Measurements from ENCODE around the gene CDC42BPA. TPM values are rescaled to one million over a fixed set of nuclear protein-coding genes. Genes with fewer than 3 reads are reported as not detected.

Gene CDC42BPA
- total and polyA plus RNA-seq, 9 of the 15 experiments (the other 6 are each of a cell fraction or from before 2014, with no cell fraction given) = 8.0 to 77.5 (median 52.1) TPM

DNA sequence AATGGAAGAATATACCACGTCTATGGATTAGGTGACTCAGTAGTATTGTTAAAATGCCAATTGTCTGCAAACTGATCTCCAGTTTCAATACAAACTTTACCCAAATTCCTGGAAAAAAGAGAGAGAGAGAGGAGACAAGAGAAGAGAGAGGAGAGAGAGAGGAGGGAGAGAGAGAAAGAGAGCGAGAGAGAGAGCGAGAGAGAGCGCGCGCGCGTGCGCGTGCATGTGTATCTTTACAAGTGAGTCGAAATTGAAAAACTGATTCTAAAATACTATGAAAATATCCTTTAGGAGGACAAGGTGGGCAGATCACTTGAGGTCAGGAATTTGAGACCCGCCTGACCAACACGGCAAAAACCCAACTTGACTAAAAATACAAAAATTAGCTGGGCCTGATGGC lies 65.2 kb downstream of the CDC42BPA start:
- H2AFZ ChIP-seq (ENCODE audit: low read depth, low read length) = no peak overlapping the region
- ChIA-PET POLR2A (no interaction called here), CTCF (ENCODE audit: low intra/inter-chr PET ratio) (no interaction called here)
- no peak overlapping the region for H3K4me2 ChIP-seq (ENCODE audit: insufficient read depth, low read length)
- ATAC-seq (no peak), DNase-seq (ENCODE audit: extremely low read depth in 1 of 4, low spot score in 3 of 4) (no peak), FAIRE-seq (no peak)
- H3K36me3 ChIP-seq (ENCODE audit: control insufficient read depth, insufficient read depth, low read length) = peaks cover 10% of the 10 kb centered on the region; the same call in 2 of the 3 replicates
- H3K9me3 ChIP-seq (replicated peaks; ENCODE audit: control insufficient read depth, insufficient read depth, low read depth, low read length) = no peaks in the 10 kb centered on the region
- H3K9me1 ChIP-seq (ENCODE audit: control insufficient read depth, insufficient read depth, low read length) = no peaks in the 10 kb centered on the region
- H3K9ac ChIP-seq (ENCODE audit: insufficient read depth in 1 of 2, low read depth in 2 of 2, low read length in 2 of 2) = no peak overlapping the region
- H3K4me1 ChIP-seq (replicated peaks in 1 of 2; ENCODE audit: control insufficient read depth in 2 of 2, insufficient read depth in 2 of 2, low read length in 2 of 2) = peaks cover 0 to 10% of the 10 kb centered on the region in 2 experiments; a peak in 2 of 5 replicates
- H3K27ac ChIP-seq (ENCODE audit: extremely low read depth, low read depth, low read length) = no peak overlapping the region
- in situ Hi-C loops (cut with MboI) (no loop called here), intact Hi-C loops (cut with micrococcal nuclease) (no loop called here)
- no peaks in the 10 kb centered on the region for H4K20me1 ChIP-seq (replicated peaks; ENCODE audit: control insufficient read depth, insufficient read depth, low read length)
- WGBS (ENCODE audit: insufficient coverage, low coverage, missing lambda C conversion rate) = 97% methylated on average over 13 of the region's 13 CpGs
- H3K4me3 ChIP-seq = no peak overlapping the region
- BruUV-seq (replicated peaks) = no TSS peak
- H3K27me3 ChIP-seq (ENCODE audit: control insufficient read depth in 2 of 2, insufficient read depth in 2 of 2, low read length in 2 of 2) = no peaks in the 10 kb centered on the region
- peaks cover 97% of the 10 kb centered on the region for H3K79me2 ChIP-seq (ENCODE audit: control insufficient read depth, insufficient read depth, low read length)
- TF ChIP-seq CREB1 (IDR thresholded peaks at IDR 0.05) (no peak), CREB1 (CRISPR knock-in tag; IDR thresholded peaks at IDR 0.05) (no peak), CC2D1A (IDR thresholded peaks at IDR 0.05) (peak; percentile 77), KDM5B (IDR thresholded peaks at IDR 0.05; ENCODE audit: insufficient replicate concordance, low read depth, low read length) (no peak), HNRNPH1 (optimal IDR thresholded peaks at IDR 0.05; ENCODE audit: low read depth, low read length) (no peak), RBM22 (IDR thresholded peaks at IDR 0.05; ENCODE audit: low read depth, low read length, poor library complexity, severe bottlenecking) (peak; percentile 61)
- TF ChIP-seq, protein P1, sequence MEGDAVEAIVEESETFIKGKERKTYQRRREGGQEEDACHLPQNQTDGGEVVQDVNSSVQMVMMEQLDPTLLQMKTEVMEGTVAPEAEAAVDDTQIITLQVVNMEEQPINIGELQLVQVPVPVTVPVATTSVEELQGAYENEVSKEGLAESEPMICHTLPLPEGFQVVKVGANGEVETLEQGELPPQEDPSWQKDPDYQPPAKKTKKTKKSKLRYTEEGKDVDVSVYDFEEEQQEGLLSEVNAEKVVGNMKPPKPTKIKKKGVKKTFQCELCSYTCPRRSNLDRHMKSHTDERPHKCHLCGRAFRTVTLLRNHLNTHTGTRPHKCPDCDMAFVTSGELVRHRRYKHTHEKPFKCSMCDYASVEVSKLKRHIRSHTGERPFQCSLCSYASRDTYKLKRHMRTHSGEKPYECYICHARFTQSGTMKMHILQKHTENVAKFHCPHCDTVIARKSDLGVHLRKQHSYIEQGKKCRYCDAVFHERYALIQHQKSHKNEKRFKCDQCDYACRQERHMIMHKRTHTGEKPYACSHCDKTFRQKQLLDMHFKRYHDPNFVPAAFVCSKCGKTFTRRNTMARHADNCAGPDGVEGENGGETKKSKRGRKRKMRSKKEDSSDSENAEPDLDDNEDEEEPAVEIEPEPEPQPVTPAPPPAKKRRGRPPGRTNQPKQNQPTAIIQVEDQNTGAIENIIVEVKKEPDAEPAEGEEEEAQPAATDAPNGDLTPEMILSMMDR (IDR thresholded peaks at IDR 0.05 in 2 of 3, conservative IDR thresholded peaks at IDR 0.05 in 1 of 3; ENCODE audit: insufficient read depth in 2 of 3, low read depth in 1 of 3, low read length in 3 of 3) = no peak
- TF ChIP-seq, protein P2, sequence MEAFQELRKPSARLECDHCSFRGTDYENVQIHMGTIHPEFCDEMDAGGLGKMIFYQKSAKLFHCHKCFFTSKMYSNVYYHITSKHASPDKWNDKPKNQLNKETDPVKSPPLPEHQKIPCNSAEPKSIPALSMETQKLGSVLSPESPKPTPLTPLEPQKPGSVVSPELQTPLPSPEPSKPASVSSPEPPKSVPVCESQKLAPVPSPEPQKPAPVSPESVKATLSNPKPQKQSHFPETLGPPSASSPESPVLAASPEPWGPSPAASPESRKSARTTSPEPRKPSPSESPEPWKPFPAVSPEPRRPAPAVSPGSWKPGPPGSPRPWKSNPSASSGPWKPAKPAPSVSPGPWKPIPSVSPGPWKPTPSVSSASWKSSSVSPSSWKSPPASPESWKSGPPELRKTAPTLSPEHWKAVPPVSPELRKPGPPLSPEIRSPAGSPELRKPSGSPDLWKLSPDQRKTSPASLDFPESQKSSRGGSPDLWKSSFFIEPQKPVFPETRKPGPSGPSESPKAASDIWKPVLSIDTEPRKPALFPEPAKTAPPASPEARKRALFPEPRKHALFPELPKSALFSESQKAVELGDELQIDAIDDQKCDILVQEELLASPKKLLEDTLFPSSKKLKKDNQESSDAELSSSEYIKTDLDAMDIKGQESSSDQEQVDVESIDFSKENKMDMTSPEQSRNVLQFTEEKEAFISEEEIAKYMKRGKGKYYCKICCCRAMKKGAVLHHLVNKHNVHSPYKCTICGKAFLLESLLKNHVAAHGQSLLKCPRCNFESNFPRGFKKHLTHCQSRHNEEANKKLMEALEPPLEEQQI (IDR thresholded peaks at IDR 0.05) = peak; percentile 66
